KMS-11 (cell line): Measurements from ENCODE around the gene KRTAP27-1.

Experiments used
- H2AFZ ChIP-seq: fragments of 200-600 bp; sonication (generic); 2 replicates; pipeline ENCODE4 v1.6.1; 2016; ENCODE audit warnings: antibody characterized with exemption, mixed run types, low read depth
- H3K27ac ChIP-seq: fragments of 200-600 bp; sonication (generic); 2 replicates; pipeline ENCODE4 v1.6.1; 2016; ENCODE audit warnings: mild to moderate bottlenecking, mixed run types
- H3K27me3 ChIP-seq: fragments of 200-600 bp; sonication (generic); 2 replicates; pipeline ENCODE4 v1.6.1; 2017; ENCODE audit warnings: mild to moderate bottlenecking, low read depth, mixed run types, moderate library complexity; ENCODE audit not compliant: insufficient read depth
- H3K36me3 ChIP-seq: fragments of 200-600 bp; sonication (generic); 2 replicates; pipeline ENCODE4 v1.6.1; 2017; ENCODE audit warnings: mild to moderate bottlenecking, mixed run types; ENCODE audit not compliant: insufficient read depth
- H3K4me1 ChIP-seq: fragments of 200-600 bp; sonication (generic); 2 replicates; pipeline ENCODE4 v1.6.1; 2016; ENCODE audit warnings: mild to moderate bottlenecking, low read depth, mixed run types; ENCODE audit not compliant: poor library complexity, severe bottlenecking
- H3K4me2 ChIP-seq: fragments of 200-600 bp; sonication (generic); 2 replicates; pipeline ENCODE4 v1.7.0; 2016; ENCODE audit warnings: mild to moderate bottlenecking, mixed run types
- H3K4me3 ChIP-seq: fragments of 200-600 bp; sonication (generic); IDR thresholded peaks from 2 replicates; pipeline ENCODE4 v1.6.1; 2017; ENCODE audit warnings: low read depth, low read length, mixed read lengths; ENCODE audit not compliant: insufficient read depth
- H3K79me2 ChIP-seq: fragments of 200-600 bp; sonication (generic); 2 replicates; pipeline ENCODE4 v1.6.1; 2016; ENCODE audit warnings: low read depth, mixed run types; ENCODE audit not compliant: insufficient read depth
- H3K9ac ChIP-seq: fragments of 200-600 bp; sonication (generic); 2 replicates; pipeline ENCODE4 v1.6.1; 2016; ENCODE audit warnings: mild to moderate bottlenecking, mixed run types
- H4K20me1 ChIP-seq: fragments of 200-600 bp; sonication (generic); 2 replicates; pipeline ENCODE4 v1.6.1; 2016; ENCODE audit warnings: mild to moderate bottlenecking, mixed run types; ENCODE audit not compliant: insufficient read depth
- CTCF ChIP-seq: fragments of 200-600 bp; sonication (generic); conservative IDR thresholded peaks from 2 replicates; pipeline ENCODE4 v1.6.1; 2017; ENCODE audit warnings: low read depth, mild to moderate bottlenecking, antibody characterized with exemption, low read length, moderate library complexity, mixed read lengths

The KRTAP27-1 gene

GRCh38 chr21:30354308-30355005, 17.0 kb upstream of the KRTAP27-1 start:
- Histone ChIP-seq H3K27ac (no peak overlapping the region), H3K79me2 (no peaks in the 10 kb centered on the region), H3K27me3 (no peaks in the 10 kb centered on the region), H3K9ac (no peak overlapping the region), H3K36me3 (no peaks in the 10 kb centered on the region; the same call in 1 of the 2 replicates), H2AFZ (no peak overlapping the region), H3K4me2 (no peak overlapping the region), H3K4me3 (no peak overlapping the region), H3K4me1 (no peaks in the 10 kb centered on the region), H4K20me1 (no peaks in the 10 kb centered on the region)
- no peak for TF ChIP-seq CTCF

- Histone ChIP-seq H3K36me3 (no peaks in the 10 kb centered on the region; the same call in 1 of the 2 replicates), H4K20me1 (no peaks in the 10 kb centered on the region), H3K4me2 (no peak overlapping the region), H3K79me2 (no peaks in the 10 kb centered on the region), H3K4me3 (no peak overlapping the region), H3K27ac (no peak overlapping the region), H3K4me1 (no peaks in the 10 kb centered on the region), H3K27me3 (no peaks in the 10 kb centered on the region), H3K9ac (no peak overlapping the region), H2AFZ (no peak overlapping the region)
- no peak for TF ChIP-seq CTCF
Measured at GRCh38 chr21:30351534-30351933, 14.0 kb upstream of the KRTAP27-1 start.

GRCh38 chr21:30349572-30349971, 12.1 kb upstream of the KRTAP27-1 start:
- H3K9ac ChIP-seq, result no peak overlapping the region

GRCh38 chr21:30348506-30348905, 11.0 kb upstream of the KRTAP27-1 start, which contains the start of gene KRTAP23-1:
KRTAP23-1 (minus strand) TSS chr21:30348606; CDS start chr21:30348606, 0 bp downstream.
- TF ChIP-seq CTCF, result no peak
- no peak within 1 kb of the TSS for H2AFZ ChIP-seq
- no peak within 1 kb of the TSS for H3K9ac ChIP-seq
- H3K4me3 ChIP-seq, result no peak within 1 kb of the TSS
- H3K27ac ChIP-seq, result no peak within 1 kb of the TSS
- no peaks in the 10 kb centered on the region for H4K20me1 ChIP-seq
- H3K79me2 ChIP-seq, result no peaks in the 10 kb centered on the region
- H3K4me2 ChIP-seq, result no peak within 1 kb of the TSS
- no peaks in the 10 kb centered on the region for H3K27me3 ChIP-seq
- H3K36me3 ChIP-seq, result no peaks in the 10 kb centered on the region
- H3K4me1 ChIP-seq, result no peaks in the 10 kb centered on the region

More at GRCh38 chr21:30349572-30349971, 12.1 kb upstream of the KRTAP27-1 start:
- no peaks in the 10 kb centered on the region for H3K4me1 ChIP-seq
- H3K4me2 ChIP-seq, result no peak overlapping the region
- no peak overlapping the region for H3K4me3 ChIP-seq
- H4K20me1 ChIP-seq, result no peaks in the 10 kb centered on the region
- no peak overlapping the region for H2AFZ ChIP-seq
- no peak for TF ChIP-seq CTCF
- H3K79me2 ChIP-seq, result no peaks in the 10 kb centered on the region
- no peaks in the 10 kb centered on the region; the same call in 1 of the 2 replicates for H3K36me3 ChIP-seq
- no peaks in the 10 kb centered on the region for H3K27me3 ChIP-seq
- no peak overlapping the region for H3K27ac ChIP-seq
